GM21825 (cell line): ENCODE measurements around the gene SAMD14.

Source experiments
- ATAC-seq: cut with Tn5 transposase; IDR thresholded peaks from one replicate; pipeline ENCODE4 v1.9.1; 2021; ENCODE audit warnings: mild to moderate bottlenecking, moderate library complexity; ENCODE audit not compliant: unreplicated experiment

Gene SAMD14

DNA sequence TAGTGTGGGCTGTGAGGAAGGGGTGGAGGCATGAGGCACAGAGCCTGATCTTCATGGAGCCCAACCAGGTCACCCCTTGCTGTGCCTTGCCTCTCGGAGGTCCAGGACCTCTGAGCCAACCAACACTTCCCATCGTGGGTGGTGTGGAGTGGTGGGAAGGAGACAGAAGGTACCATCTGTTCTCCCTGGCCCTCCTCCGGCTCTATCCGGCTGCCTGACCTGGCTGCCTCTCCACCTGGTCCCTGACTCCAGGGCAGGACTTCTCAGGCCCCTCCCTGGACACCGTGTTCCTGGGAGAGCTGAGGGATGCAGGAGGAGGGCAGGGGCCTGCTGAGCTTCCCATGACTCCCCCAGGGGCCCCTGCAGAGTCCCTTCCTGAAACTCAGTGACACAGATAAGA lies 31.0 kb downstream of the SAMD14 start:
- no peak for ATAC-seq

DNA sequence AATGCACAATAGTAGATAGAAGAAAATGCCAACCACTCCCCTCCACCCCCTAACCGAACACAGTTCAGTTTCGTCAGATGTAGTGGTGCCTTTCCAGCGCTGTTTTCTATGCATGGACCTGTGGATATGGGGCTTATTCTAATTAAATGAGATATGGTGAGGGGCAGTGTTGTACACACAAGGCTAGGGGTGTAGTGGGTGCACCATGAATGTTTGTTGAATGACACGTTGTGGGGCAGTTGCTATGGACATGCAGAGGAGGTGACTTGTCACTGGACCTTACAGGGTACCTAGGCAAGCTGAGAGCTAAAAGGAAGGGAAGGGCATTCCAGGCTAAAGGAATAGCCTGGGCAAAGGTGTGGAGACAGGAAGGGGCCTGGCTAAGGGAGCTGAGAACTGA lies 31.4 kb downstream of the SAMD14 start:
- ATAC-seq: no peak

DNA sequence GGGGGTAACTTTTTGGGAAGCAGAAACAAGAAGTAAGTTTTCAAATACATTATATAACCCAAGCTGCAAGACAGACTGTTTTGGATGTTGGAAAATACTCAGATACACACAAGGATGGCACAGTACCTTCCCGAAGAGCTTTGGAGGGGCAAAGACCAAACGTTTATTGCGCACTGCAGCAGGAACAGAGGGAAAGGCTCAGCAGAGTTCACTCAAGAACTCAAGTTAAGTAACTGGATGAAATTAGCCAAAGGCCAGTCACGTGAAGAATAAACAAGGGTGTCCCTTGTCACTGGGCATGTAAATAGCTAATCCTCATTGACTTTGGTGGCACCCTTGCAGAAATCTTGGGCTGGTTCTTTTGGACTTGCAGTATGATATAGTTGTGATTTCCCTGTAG lies 32.0 kb downstream of the SAMD14 start:
- no peak for ATAC-seq

DNA sequence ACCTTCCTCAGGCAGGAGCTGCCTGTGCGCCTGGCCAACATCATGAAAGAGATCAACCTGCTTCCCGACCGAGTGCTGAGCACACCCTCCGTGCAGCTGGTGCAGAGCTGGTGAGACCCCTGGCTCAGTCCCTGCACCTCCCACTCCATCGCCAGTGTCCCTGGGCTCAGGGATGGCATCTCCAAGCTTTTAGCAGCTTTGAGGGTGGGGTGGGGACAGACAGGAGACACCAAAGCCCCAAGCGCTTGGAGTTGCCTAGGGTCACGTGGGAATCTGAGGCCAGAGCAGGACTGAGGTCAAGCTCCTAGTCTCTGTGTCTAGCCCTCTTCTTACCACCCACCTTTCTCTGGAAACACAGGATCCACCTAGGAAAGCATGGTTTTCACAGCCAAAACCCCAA lies 32.5 kb downstream of the SAMD14 start:
- no peak for ATAC-seq

DNA sequence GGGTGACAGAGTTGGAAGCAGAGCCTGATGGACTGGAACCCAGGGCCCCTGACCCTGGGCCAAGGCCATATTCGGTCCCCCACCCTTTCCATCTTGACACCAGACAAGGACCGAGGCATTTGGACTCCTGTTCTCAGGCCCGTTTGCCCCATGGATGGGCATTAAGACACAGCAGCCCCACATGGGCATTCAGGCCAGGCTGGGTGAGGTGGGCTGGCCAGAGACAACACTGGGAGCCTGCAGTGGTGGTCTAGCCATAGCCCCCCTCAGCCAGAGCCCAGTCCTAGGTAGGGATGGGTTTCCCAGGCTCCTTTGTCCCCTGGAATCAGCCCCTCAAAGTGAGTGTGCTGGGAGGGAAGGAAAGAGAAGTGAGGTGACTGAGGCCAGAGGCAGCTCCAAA lies 33.2 kb downstream of the SAMD14 start:
- ATAC-seq: no peak

DNA sequence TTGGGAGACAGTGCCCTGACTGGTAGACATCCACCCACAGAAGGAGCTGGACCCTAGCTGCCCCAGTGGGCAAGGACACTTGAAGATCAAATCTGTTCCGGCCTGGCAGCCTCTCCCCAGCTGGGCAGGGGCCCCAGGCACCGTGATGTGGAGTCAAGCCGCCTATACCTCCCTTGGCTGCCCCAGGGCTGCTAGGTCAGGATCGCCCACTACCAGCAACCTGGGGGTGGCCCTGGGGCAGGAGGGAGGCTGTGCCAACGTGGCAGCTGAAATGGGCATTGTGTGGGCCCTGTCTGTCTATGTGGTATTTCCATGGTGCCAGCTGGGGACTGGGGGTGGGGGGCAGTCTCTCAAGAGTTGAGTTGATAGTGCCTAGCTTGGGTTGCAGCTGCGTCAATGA lies 33.9 kb downstream of the SAMD14 start:
- no peak for ATAC-seq

DNA sequence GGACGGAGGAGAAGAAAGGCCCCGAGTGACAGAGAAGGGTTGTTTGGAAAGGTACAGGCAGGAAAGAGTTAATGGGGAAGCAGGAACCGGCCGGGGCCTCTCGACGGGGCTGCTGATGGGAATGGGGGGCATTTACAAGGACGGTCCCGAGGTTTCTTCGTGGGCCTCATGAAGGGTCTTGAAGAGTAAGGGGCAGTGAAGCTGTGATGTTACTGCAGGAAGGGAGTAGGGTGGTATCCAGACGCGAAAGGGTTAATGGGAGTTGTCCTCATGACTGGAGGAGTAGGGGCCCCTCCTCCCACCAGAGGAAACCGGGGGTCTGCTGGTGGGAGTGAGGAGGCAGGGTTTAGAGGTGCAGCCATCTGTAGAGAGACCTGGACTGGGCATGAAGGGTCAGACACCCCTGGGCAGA lies 34.3 kb downstream of the SAMD14 start:
- no peak for ATAC-seq

DNA sequence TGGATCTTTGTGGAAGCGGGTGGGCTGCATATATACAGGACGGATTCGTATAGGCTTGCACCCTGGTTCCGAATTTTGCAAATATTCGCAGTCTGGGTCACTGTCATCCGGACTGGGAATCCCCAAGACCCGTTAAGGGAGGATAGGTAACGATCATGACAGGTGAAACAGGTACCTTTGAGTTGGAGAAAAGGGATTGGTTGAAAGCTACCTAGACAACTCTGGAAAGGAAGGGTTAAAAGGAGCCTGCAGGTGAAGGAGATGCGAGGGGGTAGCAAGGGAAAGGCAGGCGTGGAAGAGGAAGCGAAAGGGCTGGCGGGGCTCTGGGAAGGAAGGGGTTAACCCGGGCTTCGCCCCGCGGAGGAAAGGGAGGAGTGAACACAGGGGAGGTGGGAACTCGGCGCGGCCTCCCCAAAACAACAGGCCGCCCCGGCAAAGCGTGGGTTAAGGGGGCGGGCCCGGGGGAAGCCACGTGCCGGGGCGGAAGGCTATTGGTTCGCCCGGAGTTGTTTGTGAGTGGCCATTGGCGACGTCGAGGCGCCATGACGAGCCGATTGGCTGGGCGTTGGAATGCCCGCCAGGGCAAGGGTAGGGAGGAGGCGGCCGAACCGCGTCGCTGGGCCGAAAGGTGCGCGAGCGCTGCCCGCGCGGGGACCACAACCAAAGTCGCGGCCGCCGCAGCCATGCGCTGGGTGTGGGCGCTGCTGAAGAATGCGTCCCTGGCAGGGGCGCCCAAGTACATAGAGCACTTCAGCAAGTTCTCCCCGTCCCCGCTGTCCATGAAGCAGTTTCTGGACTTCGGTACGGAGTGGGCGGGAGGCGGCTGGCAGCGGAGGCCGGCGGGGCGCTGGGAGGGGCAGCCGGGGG lies 35.0 kb downstream of the SAMD14 start, which contains the start of gene PDK2:
Gene PDK2 (plus strand): TSS at position 599 of the 867 bp plus-strand sequence. CDS start 85 bp downstream, at position 684.
- ATAC-seq: peak; percentile 73

DNA sequence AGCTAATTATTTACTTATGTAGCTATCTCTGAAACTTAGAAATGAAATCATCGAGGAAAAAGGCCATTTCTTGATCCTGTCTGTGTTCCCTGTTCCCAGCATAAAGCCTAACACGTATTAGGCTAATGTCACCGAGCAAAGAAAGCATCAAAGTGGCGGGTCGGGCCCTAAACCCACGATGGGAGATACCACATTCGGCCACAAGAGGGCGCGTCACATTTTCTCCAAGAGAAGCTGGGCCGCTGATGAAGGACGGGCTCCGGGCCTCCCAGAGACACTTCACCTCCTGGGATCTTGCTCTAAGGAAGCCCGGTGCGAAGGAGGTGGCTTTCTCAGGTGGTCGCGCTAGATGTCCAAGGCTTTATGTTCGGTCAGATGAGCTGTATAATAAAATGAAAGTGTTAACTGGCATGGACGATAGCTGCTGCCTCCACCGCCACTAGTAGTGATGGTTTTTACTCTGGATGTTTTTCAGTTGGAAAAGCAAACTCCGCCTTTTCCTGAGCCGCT lies 35.7 kb downstream of the SAMD14 start:
- ATAC-seq: no peak

DNA sequence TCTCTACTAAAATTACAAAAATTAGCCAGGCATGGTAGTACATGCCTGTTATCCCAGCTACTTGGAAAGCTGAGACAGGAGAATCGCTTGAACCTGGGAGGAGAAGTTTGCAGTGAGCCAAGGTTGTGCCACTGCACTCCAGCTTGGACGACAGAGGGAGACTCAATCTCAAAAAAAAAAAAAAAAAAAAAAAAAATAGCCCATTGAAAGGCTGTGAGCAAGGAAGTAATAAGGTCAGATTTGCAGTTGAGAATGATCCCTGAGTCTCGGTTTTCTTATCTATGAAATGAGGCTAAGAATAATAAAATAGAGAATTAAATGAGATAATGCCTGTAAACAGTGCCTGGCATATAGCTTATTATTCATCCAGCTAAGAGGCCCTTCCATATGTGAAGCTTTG lies 36.2 kb downstream of the SAMD14 start:
- ATAC-seq: no peak

DNA sequence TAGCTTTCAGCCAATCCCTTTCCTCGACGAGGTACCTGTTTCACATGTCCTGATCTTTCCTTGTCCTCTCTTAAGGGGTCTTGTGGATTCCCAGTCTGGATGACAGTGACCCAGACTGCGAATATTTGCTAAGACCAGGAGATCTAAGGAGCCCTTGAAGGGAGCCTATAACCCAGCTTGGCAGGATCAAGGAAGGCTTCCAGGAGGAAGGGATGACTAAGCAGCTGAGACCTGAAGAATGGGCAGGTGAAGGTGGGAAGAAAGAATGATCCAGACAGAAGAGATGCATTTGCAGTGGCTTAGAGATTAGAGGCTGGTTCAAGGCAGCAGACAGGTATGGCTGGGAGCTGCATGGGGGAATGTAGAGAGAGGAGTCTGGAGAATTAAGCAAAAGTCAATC lies 36.7 kb downstream of the SAMD14 start:
- no peak for ATAC-seq

DNA sequence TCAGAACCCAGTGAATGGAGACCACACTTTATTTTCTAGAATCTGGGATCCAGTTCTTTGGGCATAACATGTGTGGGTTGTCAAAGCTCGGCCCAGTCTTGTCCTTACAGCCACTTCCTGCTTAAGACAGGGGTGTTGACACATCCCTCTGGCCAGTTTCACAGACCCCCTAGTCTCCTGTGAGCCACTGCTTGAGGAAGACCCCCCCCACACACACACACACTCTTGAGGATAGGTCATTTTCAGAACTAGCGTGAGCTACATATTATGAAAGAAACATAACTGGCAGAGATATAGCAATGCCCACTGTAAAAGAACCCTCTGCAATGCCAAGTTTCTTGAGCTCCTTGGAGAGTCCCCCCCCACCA lies 38.1 kb downstream of the SAMD14 start:
- no peak for ATAC-seq

DNA sequence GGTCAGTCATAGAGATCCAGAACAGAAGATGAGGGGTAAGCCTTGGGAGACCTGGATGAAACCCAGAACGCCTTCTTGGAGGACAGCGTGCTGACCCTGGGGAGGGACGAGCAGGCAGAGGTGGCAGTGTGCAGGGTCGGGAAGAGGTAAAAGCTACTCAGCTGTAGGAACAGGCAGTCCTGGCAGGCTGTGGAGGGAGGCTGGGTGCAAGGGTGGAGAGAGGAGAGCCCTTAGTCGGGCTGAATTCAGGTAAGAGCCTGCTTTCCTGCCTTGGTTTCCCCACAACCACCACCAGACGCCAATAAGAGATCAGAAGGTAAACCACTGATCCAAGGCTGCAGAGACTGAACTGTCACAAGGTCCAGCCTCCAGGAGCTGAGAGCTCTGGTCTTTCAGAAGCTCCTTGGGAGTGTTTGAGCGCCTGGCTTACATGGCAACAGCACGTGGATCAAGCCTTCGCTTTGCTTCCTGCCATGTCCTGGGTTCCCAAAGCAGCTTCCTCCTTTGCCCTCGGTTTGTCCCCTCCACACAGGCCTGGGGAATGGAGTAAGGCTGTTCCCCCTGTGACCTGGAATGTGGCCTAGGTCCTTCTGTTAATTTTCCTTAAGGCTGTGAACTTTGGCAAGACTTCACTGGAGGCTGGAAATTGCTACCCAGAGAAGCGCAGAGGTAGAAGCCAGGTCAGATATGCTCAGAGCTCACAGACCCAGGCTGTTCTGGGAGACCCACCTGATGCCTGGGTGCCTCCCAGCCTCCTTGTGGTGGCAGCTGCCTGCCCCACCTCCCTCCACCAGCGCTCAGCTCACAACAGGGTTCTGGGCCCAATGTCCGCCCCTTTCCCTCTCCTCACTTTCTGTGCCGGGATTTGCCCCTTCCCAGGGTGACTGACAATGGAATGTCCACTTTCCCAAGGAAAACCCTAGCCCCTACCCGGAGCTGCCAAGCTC lies 38.7 kb downstream of the SAMD14 start:
- no peak for ATAC-seq

DNA sequence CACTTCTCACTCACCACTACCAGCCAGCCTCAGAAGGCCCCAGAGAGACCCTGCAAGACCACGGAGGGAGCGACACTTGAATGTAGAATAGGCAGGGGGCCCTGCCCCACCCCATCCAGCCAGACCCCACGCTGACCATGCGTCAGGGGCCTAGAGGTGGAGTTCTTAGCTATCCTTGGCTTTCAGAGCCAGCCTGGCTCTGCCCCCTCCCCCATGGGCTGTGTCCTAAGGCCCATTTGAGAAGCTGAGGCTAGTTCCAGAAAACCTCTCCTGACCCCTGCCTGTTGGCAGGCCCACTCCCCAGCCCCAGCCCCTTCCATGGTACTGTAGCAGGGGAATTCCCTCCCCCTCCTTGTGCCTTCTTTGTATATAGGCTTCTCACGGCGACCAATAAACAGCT lies 39.9 kb downstream of the SAMD14 start:
- no peak for ATAC-seq

DNA sequence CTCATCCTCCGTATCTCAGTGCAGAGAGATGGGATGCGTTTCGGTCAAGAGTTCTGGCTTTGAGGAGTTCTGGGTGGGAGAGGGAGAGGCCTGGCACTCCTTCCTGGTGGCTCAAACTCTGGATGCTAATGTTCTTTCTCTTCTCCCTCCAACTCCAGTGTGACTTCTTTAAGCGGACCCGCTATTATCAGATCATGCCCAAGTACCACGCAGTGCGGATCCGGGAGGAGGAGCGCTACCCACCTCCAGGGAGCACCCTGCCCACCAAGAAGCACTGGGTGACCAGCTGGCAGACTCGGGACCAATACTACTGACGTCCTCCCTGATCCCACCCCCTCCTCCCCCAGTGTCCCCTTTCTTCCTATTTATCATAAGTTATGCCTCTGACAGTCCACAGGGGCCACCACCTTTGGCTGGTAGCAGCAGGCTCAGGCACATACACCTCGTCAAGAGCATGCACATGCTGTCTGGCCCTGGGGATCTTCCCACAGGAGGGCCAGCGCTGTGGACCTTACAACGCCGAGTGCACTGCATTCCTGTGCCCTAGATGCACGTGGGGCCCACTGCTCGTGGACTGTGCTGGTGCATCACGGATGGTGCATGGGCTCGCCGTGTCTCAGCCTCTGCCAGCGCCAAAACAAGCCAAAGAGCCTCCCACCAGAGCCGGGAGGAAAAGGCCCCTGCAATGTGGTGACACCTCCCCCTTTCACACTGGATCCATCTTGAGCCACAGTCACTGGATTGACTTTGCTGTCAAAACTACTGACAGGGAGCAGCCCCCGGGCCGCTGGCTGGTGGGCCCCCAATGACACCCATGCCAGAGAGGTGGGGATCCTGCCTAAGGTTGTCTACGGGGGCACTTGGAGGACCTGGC lies 40.8 kb downstream of the SAMD14 start:
- ATAC-seq: no peak

DNA sequence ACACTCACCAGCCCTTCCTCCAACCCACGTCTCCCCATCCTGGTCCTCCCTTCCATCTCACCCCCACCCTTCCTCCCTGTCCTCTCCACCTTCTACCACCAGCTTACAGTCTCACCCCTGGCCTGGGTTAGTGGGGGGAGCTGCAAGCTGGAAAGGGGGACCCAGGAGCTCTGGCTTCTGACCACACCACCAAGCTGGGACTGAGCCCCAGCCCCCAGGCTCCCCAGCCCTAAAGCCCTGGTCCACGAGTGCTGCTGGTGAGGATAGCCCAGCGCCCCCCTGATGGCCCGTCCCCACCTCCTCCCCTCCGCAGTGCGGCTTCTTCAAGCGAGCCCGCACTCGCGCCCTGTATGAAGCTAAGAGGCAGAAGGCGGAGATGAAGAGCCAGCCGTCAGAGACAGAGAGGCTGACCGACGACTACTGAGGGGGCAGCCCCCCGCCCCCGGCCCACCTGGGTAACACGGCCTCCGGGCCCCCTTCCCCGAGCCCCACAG lies 42.0 kb downstream of the SAMD14 start:
- ATAC-seq: no peak

DNA sequence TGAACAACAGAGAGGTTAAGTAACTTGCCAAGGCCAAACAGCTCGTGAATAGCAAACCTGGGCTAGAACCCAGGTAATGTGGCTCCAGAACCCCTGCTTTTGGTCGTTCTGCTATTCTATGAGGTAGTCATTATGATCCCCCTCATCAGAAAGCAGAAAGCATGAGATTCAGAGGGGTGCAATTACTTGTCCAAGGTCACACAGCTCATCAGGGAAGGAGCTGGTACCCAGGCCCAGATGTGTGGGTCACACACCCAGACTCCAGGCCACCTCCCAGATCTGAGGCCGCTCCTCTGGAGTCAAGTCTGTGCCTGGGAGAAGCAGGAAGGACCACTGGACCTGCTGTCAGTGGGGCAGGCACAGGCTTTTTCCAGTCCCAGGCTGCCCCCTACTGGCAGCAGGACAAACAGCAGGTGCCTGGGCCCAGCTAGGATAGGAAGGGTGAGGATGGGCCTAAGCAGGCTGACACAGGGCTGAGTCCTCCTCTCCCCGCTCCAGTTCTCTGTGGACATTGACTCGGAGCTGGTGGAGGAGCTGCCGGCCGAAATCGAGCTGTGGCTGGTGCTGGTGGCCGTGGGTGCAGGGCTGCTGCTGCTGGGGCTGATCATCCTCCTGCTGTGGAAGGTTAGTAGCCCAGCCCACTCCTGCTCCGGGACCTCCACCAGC lies 42.6 kb downstream of the SAMD14 start:
- ATAC-seq: no peak

DNA sequence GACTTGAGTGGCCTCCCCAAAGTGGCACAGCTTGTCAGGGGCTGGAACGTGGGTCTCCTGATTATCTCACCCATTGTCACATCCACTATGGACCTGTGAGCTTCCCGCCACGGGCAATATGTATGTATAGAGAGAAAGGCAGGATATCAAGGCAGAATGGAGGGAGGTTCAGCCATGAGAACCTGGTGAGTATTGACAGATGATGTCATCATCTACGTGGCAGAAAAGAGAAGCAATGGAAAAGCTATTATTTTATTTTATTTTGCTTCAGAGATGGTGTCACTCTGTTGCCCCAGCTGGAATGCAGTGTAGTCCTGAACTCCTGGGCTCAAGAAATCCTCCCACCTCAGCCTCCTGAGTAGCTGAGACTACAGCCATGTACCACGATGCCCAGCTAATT lies 48.2 kb downstream of the SAMD14 start:
- ATAC-seq: no peak

DNA sequence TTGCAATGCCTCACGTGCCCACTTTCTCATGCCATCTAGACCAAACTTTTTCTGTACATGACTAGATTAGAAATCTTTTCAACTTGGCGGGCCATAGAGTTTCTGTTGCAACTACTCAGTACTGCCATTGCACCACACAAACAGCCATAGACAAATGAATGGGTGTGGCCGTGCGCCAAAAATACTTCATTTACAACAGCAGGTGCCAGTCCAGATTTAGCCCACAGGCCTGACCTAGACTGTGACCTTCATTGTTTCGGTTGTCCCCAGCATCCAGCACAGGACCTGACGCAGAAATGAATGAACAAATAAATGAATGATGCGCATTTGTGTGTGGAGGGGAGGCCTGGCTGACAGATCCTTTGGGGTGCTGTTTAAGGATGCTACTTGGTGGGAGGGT lies 49.1 kb downstream of the SAMD14 start:
- no peak for ATAC-seq

DNA sequence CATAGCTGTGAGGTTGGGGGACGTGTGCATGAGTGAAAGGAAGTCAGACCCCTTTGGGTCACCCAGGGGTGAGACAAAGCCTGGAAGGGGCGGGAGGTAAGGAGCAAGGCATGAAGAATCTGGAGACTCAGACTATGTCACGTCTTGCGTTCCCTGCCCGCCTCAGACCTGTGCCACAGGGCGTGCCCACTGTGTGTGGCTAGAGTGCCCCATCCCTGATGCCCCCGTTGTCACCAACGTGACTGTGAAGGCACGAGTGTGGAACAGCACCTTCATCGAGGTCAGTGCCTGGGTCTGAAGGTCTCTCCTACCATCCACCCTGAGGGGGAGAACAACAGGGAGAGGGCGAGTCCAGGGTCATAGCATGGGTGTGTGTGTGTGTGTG lies 49.9 kb downstream of the SAMD14 start:
- no peak for ATAC-seq
